HS-5 (cell line): ENCODE data around the gene MMRN1.

Experiments used
- DNase-seq: peaks from one replicate; pipeline ENCODE4 v3.0.0-alpha.2; 2012; ENCODE audit warnings: low read depth

MMRN1 gene

GRCh38 chr4:89914609-89915550 lies 20.2 kb downstream of the MMRN1 start:
- no peak for DNase-seq

- no peak for DNase-seq
Observed at GRCh38 chr4:89915937-89916336, 21.3 kb downstream of the MMRN1 start.

DNA sequence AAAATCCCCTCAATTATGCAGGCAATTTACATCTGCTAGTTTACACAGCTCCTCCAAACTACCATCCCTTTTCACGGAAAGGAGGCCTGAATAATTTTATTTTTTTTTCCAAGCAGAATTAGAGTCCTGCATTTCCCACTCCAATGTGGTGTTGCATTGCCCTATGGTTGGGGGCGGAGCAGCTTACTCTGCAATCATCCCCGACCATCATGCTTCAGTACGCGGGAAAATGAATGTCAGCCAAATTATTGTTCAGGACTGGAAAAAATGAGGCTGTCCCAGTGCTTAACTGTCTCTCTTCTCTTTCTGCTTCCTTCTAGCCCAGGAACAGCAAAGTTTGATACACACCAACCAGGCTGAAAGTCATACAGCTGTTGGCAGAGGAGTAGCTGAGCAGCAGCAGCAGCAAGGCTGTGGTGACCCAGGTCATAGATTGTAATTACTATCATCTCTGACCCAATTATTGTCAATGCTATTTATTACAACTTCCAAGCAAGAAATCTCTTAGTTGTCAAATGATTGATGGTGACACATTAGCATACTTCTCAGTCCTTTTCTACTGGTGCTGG lies 28.3 kb downstream of the MMRN1 start:
- no peak for DNase-seq

DNA sequence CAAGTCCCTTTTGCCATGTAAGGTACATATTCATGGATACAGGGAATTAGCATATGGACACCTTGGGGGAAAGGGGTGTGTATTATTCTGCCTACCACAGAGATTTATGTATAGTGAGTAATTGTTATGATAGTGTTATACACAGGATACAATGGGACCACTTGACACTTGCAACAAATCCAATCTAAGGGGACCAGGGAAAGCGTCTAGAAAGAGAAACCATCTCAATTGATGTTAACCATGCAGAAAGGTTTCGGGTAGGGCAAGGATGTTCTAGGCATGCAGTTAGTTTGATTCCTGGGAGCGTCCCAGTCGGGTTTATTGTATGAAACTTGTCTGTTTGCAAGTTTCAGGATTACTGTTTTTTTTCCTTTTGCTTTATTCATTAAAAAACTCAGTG lies 34.2 kb downstream of the MMRN1 start:
- no peak for DNase-seq

DNA sequence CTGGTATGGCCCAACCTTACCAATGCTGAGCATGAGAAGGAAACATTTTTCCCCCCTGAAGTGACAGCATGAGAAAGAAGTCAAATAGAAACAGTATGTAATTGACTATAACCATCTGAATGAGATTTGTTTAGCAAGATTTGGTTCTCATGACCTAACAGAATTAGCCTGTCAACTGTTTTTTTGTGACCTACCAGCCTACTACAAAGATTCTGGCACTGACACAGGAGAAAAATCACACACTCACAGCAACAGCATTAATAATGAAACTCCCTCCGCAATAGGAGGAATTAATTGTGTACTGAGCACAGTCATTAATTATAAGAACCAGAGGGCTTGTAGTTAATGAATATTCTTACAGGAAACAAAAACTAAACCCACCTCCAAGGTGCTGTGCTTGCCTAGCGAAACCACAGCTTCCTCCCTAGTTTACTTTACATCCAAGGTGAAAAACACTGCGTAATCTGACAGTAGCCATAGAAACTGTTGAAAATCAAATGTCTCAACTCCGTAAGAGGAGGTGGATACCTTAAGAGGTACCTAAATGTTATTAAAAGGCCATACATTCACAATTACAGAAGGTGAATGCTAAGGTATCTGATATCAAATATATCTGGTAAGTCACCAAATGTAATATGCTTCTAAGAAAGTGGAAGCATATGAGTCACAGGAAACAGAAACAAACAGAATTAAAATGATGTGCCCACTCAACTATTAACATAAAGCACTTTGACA lies 34.9 kb downstream of the MMRN1 start:
- DNase-seq = no peak

DNA sequence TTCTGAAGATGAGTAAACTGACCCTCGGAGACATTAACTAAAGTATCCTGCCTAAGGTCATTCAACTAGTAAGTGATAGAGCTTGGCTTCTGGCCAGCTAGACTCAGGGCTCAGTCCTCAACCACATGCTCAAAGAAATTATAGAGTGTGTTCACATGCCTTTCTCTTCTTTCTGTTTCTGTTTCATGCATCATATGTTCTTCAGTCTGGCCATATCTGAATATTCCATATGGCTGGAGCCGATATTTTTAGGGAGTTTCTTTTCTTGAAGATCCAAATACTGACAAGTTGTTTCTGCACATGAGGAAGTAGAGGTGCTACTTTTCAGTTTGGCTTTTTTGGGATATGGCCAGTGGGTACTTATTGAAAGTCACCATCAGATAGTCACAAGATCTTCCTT lies 44.9 kb downstream of the MMRN1 start:
- no peak for DNase-seq

DNA sequence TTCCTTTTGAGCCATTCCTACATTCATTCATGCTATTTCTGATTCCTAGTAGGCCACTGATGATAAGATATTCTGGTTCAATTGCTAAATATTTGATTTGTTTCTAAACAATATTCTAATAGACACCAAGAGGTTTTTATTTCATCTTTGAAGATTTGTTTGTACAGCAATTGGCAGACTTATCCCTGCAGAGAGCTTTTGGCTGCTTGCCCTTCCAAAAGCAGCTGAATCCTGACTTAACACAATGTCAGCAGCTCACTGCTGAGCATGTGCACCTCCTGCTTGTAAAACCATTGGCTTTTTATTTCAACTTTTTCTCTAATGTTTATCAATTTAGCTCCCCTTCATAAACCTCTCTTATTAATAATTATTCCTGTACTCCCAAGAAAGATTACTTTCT lies 45.3 kb downstream of the MMRN1 start:
- DNase-seq = no peak

DNA sequence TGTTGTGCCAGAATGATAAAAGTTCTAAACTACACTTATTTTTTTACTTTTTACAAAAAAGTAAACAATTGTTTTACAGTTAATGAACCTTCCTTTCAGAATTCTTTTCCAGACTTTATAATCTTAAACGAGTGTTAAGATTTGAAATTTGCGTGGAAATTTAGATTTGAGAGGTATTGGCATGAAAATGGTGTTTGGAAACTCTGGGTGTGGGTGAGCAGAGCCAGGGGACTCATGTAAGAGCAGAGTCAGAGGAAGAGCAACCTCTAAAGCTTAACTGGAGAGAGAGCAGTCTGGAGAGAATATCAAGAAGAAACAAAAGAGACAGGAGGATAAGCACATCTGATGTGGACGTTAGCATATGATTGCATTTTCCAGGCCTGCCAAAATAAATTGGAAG lies 48.2 kb downstream of the MMRN1 start:
- DNase-seq = no peak

GRCh38 chr4:89949782-89950387 lies 55.2 kb downstream of the MMRN1 start:
- no peak for DNase-seq

GRCh38 chr4:89952458-89952857 lies 57.8 kb downstream of the MMRN1 start:
- no peak for DNase-seq

DNA sequence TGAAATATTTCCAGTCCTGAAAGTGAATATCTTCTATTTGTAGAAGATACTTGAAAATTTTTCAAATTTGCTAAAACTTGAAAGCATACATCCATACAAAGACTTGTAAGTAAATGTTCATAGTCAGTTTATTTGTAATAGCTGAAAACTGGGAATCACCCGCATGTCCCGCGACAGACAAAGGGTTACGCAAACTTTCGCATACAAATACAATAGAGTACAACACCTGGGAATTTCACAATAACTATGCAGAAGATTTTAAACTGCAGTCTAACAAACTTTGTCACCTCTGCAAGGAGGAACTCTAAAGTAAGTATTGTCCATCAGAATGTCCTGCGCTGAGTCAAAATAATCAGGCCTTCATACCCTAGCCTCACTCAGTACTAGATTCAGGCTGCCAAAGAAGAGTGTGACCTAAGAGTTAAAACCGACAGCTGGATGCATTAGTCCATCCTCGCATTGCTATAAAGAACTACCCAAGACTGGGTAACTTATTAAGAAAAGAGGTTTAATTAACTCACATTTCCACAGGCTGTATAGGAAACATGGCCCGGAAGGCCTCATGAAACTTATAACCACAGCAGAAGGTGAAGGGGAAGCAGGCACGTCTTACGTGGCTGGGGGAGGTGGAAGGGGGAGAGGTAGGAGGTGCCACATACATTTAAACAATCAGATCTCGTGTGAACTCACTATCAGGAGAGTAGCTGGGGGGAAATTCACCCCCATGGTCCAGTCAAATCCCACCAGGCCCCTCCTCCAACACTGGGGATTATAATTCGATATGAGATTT lies 60.4 kb downstream of the MMRN1 start:
- DNase-seq = no peak

DNA sequence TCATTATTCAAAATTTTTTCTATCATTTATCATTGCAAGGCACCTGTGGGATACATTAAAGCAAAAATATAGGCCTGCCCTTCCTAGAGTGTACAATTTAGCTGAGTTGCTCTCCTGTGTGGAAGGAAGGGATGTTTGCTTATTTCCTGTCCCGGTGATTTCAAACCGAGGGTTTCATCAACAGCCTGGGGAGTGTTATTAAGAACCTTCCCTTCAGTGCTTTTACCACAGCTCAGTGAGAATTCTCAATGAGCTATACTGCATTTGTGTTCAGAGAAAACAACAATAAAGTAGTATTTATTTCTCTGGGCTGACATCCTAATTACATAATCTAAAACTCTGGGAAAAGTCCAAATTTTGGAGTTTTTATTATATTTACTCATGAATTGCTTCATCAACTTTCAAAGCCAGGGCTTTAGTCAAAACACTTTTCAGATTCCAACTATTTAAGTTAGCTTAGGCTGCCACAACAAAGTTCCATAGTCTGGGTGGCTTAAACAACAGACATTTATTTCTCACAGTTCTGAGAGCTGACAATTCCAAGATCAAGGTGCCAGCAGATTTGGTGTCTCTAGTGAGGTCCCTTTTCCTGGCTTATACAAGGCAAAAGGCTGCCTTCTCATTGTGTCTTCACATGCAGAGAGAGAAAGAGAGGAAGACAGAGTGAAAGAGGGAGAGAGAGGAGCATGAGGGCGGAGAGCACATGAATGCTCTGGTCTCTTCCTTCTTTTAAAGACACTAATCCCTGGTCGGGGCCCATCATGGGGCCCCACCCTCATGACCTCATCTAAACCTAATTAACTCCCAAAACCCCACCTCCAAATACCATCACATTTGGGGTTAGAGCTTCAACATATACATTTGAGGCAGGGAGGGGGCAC lies 62.6 kb downstream of the MMRN1 start:
- DNase-seq = no peak

- DNase-seq = no peak
Observed at GRCh38 chr4:89981789-89982334, 87.2 kb downstream of the MMRN1 start.

- DNase-seq = no peak
Observed at GRCh38 chr4:89988268-89988667, 93.6 kb downstream of the MMRN1 start.

DNA sequence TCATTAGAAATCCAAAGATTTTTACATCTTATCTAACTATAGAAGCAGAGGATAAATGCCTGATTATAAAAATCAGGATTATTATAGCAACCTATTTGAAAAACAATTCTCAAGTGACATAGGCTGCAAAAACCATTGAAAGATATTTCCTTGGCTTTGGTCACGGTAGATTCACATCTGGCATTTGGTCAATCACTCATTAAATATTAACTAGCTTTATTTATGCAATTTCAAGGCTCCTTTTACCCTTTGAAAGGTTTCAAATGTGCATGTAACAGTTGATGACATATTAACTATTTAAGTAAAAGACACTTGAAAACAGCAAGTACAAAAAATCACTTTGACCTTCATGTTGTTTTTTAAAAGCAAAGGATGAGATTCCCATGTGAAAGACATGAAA lies 98.1 kb downstream of the MMRN1 start:
- DNase-seq = no peak

DNA sequence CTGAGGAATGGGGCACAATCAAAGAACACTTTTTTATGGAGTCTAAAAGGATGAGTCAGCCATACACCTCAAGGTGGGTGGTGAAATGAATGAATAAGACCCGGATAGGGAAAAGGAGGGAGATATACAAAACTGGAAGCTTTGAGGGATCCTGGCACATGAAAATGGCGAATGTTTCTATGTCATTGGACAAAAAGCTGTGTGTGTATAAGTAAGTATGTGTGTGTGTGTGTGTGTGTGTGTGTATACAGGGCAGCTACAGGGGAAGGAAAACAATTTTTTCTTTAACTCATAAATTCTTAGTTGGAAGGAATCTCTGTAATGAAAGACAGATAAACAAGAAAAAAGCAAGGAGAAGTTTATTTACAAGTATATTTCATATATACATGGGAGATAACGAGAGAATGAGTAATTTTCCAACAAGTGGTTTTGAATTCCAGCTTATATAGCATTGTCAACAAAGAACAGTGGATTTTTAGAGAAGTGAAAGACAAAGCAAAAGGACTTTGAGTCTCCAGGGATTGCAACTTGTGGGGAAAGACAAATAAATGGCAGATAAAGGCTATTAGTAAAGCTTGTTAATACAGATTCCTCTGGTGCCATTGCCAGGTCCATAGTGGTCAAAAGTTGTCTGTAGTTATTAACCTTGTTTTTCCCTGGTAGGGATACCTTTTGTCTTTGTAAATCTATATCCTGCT lies 99.7 kb downstream of the MMRN1 start:
- no peak for DNase-seq

- no peak for DNase-seq
Observed at GRCh38 chr4:89995006-89995405, 100.4 kb downstream of the MMRN1 start.

- DNase-seq = no peak
Observed at GRCh38 chr4:89995814-89996213, 101.2 kb downstream of the MMRN1 start.

DNA sequence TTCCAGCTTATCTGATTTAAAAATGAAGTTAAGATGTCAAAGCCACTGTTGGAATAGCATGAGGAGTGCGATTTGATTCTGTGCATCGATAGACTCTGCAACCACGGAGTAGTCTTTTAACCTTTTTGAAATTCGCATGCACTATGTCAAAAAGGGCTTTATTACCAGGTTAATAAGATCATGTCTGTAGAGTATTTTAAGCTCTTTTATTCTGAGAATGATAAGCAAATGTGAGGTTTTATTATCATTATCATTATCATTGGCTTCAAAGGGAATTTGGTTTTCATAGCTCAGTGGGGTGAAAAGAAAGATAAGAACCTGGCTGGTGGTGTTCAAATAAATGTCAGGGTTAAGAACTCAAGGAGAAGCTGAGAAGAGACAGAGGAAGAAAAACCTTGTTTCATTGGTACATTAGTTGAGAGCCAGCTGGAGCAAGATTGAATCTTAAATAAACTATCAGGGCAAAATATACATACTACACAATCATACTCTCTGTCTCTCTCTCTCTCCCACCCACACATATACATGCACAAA lies 102.6 kb downstream of the MMRN1 start:
- DNase-seq = no peak
